GM23338 (cell line): ENCODE results near the gene CDK5RAP1. TPM values are rescaled to one million over a fixed set of nuclear protein-coding genes. Genes with fewer than 3 reads are reported as not detected.

Experiments
- ATAC-seq: fragments of 200-7000 bp; cut with Tn5 transposase; 3 replicates; pipeline ENCODE4 v1.9.1; 2020
- DNase-seq: peaks from one replicate; pipeline ENCODE4 v3.0.0-alpha.2; 2015; ENCODE audit warnings: low spot score
- H2AFZ ChIP-seq: fragments of 200-600 bp; sonication (generic); 2 replicates; pipeline ENCODE4 v1.8.0; 2016; ENCODE audit warnings: antibody characterized with exemption, mild to moderate bottlenecking, moderate library complexity
- H3F3A ChIP-seq: fragments of 200-600 bp; sonication (generic); replicated peaks from 2 replicates; pipeline ENCODE4 v1.8.0; 2017; ENCODE audit warnings: antibody characterized with exemption, mixed run types, low read depth
- H3K27ac ChIP-seq: fragments of 200-600 bp; sonication (generic); 2 replicates; pipeline ENCODE4 v1.6.1; 2016; ENCODE audit warnings: low read depth
- H3K27me3 ChIP-seq: fragments of 200-600 bp; sonication (generic); 2 replicates; pipeline ENCODE4 v1.8.0; 2016; ENCODE audit warnings: mild to moderate bottlenecking, mixed run types, moderate library complexity; ENCODE audit not compliant: insufficient read depth
- H3K36me3 ChIP-seq: fragments of 200-600 bp; sonication (generic); 2 replicates; pipeline ENCODE4 v1.8.0; 2016; ENCODE audit warnings: mild to moderate bottlenecking; ENCODE audit not compliant: insufficient read depth
- H3K4me1 ChIP-seq: fragments of 200-600 bp; sonication (generic); 2 replicates; pipeline ENCODE4 v1.8.0; 2016; ENCODE audit warnings: mild to moderate bottlenecking, moderate library complexity; ENCODE audit not compliant: insufficient read depth
- H3K4me2 ChIP-seq: fragments of 200-600 bp; sonication (generic); 2 replicates; pipeline ENCODE4 v1.7.1; 2017; ENCODE audit warnings: mixed run types
- H3K4me3 ChIP-seq: fragments of 200-600 bp; sonication (generic); 2 replicates; pipeline ENCODE4 v1.6.1; 2016; ENCODE audit warnings: mixed run types
- H3K79me2 ChIP-seq: fragments of 200-600 bp; sonication (generic); replicated peaks from 2 replicates; pipeline ENCODE4 v1.8.0; 2017; ENCODE audit warnings: mild to moderate bottlenecking; ENCODE audit not compliant: insufficient read depth
- H3K9me2 ChIP-seq: fragments of 200-600 bp; sonication (generic); 2 replicates; pipeline ENCODE4 v1.8.0; 2017; ENCODE audit not compliant: insufficient read depth
- H4K20me1 ChIP-seq: fragments of 200-600 bp; sonication (generic); replicated peaks from 2 replicates; pipeline ENCODE4 v1.8.0; 2017; ENCODE audit warnings: mild to moderate bottlenecking; ENCODE audit not compliant: insufficient read depth
- H3K27ac Mint-ChIP-seq: 2 replicates; pipeline ENCODE4 v1.8.0; 2020; ENCODE audit warnings: inconsistent platforms, mild to moderate bottlenecking, moderate library complexity, mixed read lengths
- H3K27me3 Mint-ChIP-seq: 3 replicates; pipeline ENCODE4 v1.8.0; 2022; ENCODE audit warnings: low read depth, mild to moderate bottlenecking, moderate library complexity, mixed read lengths, inconsistent platforms; ENCODE audit not compliant: insufficient read depth, poor library complexity
- H3K36me3 Mint-ChIP-seq: 3 replicates; pipeline ENCODE4 v1.8.0; 2021; ENCODE audit warnings: low read depth, mild to moderate bottlenecking, inconsistent platforms, moderate library complexity, mixed read lengths
- H3K4me1 Mint-ChIP-seq: 3 replicates; pipeline ENCODE4 v1.8.0; 2020; ENCODE audit warnings: mild to moderate bottlenecking, inconsistent platforms, mixed read lengths
- H3K4me3 Mint-ChIP-seq: 3 replicates; pipeline ENCODE4 v1.8.0; 2021; ENCODE audit warnings: moderate library complexity, mild to moderate bottlenecking, inconsistent platforms, mixed read lengths
- H3K9me3 Mint-ChIP-seq: 3 replicates; pipeline ENCODE4 v1.8.0; 2020; ENCODE audit warnings: moderate library complexity, mild to moderate bottlenecking, inconsistent platforms, mixed read lengths
- CREB1 ChIP-seq: fragments of 250-450 bp; sonication (Bioruptor Pico); IDR thresholded peaks from 2 replicates; pipeline ENCODE4 v1.5.0; 2020; ENCODE audit warnings: low read depth, mild to moderate bottlenecking, moderate library complexity
- EZH2 ChIP-seq: fragments of 200-600 bp; sonication (generic); IDR thresholded peaks from one replicate; pipeline ENCODE4 v1.8.0; 2017; ENCODE audit warnings: antibody characterized with exemption, mild to moderate bottlenecking, low read depth; ENCODE audit not compliant: unreplicated experiment
- EZH2phosphoT487 ChIP-seq: fragments of 200-600 bp; sonication (generic); IDR thresholded peaks from one replicate; pipeline ENCODE4 v1.8.1; 2018; ENCODE audit warnings: antibody characterized with exemption; ENCODE audit not compliant: unreplicated experiment
- JUNB ChIP-seq: IDR thresholded peaks from one replicate; pipeline ENCODE4 v1.6.1; 2016; ENCODE audit warnings: antibody characterized with exemption; ENCODE audit not compliant: unreplicated experiment
- NANOG ChIP-seq: IDR thresholded peaks from 2 replicates; pipeline ENCODE4 v1.6.1; 2016; ENCODE audit warnings: antibody characterized with exemption, borderline replicate concordance
- POLR2AphosphoS5 ChIP-seq: IDR thresholded peaks from 2 replicates; pipeline ENCODE4 v1.6.1; 2016; ENCODE audit warnings: antibody characterized with exemption, low read depth
- STAT1 ChIP-seq: IDR thresholded peaks from one replicate; pipeline ENCODE4 v1.6.1; 2016; ENCODE audit warnings: antibody characterized with exemption; ENCODE audit not compliant: unreplicated experiment
- ZNF114 ChIP-seq: fragments of 250-450 bp; sonication (Bioruptor Pico); IDR thresholded peaks from 2 replicates; pipeline ENCODE4 v1.5.0; 2020; ENCODE audit warnings: mild to moderate bottlenecking, moderate library complexity
- ZNF331 ChIP-seq: fragments of 250-450 bp; sonication (Bioruptor Pico); IDR thresholded peaks from 2 replicates; pipeline ENCODE4 v1.5.0; 2020; ENCODE audit warnings: low read depth, mild to moderate bottlenecking, moderate library complexity
- polyA plus RNA-seq: library from polyadenylated mRNA; unstranded; fragments of >200 nt; fragmentation: Nextera tagmentation; extraction: Ambion mirVana; gene quantifications from 2 replicates; pipeline ENCODE4 v1.2.1, GENCODE V29; 2016
- total RNA-seq: library from RNA; depleted of rRNA; stranded (reverse); fragments of >200 nt; shearing (Covaris generic); gene quantifications from 2 replicates; pipeline ENCODE4 v1.2.3, GENCODE V29; 2014
- TF ChIP-seq, protein P1 (sequence below), 2 experiments: fragments of 200-600 bp in 1 of 2; sonication (generic) in 1 of 2; conservative IDR thresholded peaks; 2 replicates each; pipeline versions ENCODE4 v1.5.1 to v1.6.1; 2016 to 2017; ENCODE audit warnings: antibody characterized with exemption in 2 of 2, low read depth in 2 of 2, mild to moderate bottlenecking in 2 of 2, moderate library complexity in 1 of 2

Gene CDK5RAP1
- total and polyA plus RNA-seq, 2 experiments from 2014 or later = 33.8 to 38.1 TPM

DNA sequence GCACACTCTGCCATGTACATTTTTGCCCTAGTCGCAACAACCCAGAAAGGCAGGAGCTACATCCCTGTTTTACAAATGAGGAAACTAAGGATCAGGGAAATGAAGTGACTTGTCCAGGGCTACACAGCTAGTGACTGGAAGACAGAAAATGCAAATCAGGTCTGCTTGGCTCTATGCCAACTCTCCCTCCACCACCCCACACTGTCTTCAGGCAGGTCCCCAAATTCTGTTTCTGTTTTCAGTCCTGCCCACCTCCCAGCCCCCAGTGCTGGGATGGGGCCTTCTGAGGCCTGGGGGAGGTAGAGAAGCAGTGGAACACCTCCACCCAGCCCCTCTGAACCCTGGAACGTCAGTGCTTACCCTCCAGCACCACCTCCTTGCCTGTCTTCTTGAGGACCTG lies 37.2 kb upstream of the CDK5RAP1 start:
- Mint-ChIP-seq H3K27me3 (peaks cover 28% of the 10 kb centered on the region), H3K4me3 (no peak overlapping the region), H3K4me1 (no peaks in the 10 kb centered on the region), H3K9me3 (0 out of 3 replicates have a peak, but pooled peaks cover 2% of the 10 kb centered on the region), H3K36me3 (no peaks in the 10 kb centered on the region), H3K27ac (no peak overlapping the region)
- Histone ChIP-seq H3K9me2 (no peaks in the 10 kb centered on the region), H3K4me2 (no peak overlapping the region), H2AFZ (no peak overlapping the region), H3K4me3 (no peak overlapping the region), H3K79me2 (no peaks in the 10 kb centered on the region), H4K20me1 (no peaks in the 10 kb centered on the region; the same call in 1 of the 2 replicates), H3K4me1 (no peaks in the 10 kb centered on the region), H3F3A (no peaks in the 10 kb centered on the region), H3K27ac (no peak overlapping the region), H3K36me3 (no peaks in the 10 kb centered on the region), H3K27me3 (peaks cover 16% of the 10 kb centered on the region)
- no peak for ATAC-seq
- DNase-seq = no peak
- no peak for TF ChIP-seq POLR2AphosphoS5
- TF ChIP-seq EZH2 = no peak
- no peak for TF ChIP-seq EZH2phosphoT487
- TF ChIP-seq JUNB = no peak
- TF ChIP-seq, protein P1, sequence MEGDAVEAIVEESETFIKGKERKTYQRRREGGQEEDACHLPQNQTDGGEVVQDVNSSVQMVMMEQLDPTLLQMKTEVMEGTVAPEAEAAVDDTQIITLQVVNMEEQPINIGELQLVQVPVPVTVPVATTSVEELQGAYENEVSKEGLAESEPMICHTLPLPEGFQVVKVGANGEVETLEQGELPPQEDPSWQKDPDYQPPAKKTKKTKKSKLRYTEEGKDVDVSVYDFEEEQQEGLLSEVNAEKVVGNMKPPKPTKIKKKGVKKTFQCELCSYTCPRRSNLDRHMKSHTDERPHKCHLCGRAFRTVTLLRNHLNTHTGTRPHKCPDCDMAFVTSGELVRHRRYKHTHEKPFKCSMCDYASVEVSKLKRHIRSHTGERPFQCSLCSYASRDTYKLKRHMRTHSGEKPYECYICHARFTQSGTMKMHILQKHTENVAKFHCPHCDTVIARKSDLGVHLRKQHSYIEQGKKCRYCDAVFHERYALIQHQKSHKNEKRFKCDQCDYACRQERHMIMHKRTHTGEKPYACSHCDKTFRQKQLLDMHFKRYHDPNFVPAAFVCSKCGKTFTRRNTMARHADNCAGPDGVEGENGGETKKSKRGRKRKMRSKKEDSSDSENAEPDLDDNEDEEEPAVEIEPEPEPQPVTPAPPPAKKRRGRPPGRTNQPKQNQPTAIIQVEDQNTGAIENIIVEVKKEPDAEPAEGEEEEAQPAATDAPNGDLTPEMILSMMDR (conservative IDR thresholded peaks at IDR 0.05; ENCODE audit: low read depth in 2 of 2) = no peak
- no peak for TF ChIP-seq NANOG
- no peak for TF ChIP-seq STAT1
- no peak for TF ChIP-seq ZNF331

DNA sequence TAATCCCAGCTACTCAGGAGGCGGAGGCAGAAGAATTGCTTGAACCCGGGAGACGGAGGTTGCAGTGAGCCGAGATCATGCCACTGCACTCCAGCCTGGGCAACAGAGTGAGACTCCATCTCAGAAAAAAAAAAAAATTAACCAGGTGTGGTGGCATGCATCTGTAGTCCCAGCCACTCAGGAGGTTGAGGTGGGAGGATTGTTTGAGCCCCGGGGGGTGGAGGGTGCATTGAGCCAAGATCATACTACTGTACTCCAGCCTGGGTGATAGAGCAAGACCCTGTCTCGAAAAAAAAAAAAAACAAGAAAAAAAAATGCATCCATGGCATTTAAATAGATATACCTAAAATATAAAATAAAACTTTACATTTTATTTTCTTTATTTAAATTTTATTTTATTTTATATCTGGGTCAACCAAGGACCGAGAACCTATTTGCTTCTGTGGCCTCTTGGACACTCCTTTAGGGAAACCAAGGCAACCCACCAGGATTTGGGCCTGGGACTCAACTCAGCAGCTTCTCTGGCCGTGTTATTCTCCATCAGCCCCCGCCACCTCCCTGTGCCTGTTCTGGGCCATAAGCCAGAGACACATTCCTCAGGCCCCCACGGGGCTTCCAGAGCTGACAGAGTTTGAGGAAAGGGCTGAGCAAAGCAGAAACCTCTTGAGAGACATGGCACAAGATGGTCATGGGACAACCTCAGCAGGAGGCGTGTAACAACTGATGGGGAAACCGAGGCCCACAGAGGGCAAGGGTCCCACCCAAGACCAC lies 36.0 kb upstream of the CDK5RAP1 start:
- Histone ChIP-seq H3K4me3 (no peak overlapping the region), H3K9me2 (no peaks in the 10 kb centered on the region), H3K36me3 (no peaks in the 10 kb centered on the region), H3K27me3 (peaks cover 8% of the 10 kb centered on the region), H3K79me2 (no peaks in the 10 kb centered on the region), H3K4me2 (no peak overlapping the region), H3K27ac (no peak overlapping the region), H3F3A (no peaks in the 10 kb centered on the region), H4K20me1 (no peaks in the 10 kb centered on the region; the same call in 1 of the 2 replicates), H3K4me1 (no peaks in the 10 kb centered on the region), H2AFZ (no peak overlapping the region)
- Mint-ChIP-seq H3K4me1 (no peaks in the 10 kb centered on the region), H3K36me3 (no peaks in the 10 kb centered on the region), H3K9me3 (0 out of 3 replicates have a peak, but pooled peaks cover 2% of the 10 kb centered on the region), H3K27ac (no peak overlapping the region), H3K27me3 (peaks cover 20% of the 10 kb centered on the region), H3K4me3 (no peak overlapping the region)
- ATAC-seq (no peak), DNase-seq (no peak)
- no peak for TF ChIP-seq STAT1

DNA sequence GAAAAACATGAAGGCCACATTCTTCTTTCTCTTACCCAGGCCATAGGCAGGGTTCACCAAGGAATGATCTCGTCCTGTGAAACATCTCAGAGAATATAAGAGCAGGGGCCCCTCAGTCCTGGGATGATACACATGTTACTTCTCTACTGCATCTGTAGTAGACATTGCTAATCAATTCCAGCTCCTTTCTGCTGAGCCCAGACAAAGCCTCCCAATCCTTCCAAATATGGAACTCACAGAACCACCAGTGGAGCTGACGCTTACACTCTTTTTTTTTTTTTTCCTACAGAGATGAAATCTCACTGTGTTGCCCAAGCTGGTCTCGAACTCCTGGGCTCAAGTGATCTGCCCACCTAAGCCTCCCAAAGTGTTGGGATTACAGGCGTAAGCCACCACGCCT lies 33.1 kb upstream of the CDK5RAP1 start:
- no peak for ATAC-seq
- no peaks in the 10 kb centered on the region for H3K27me3 ChIP-seq
- no peaks in the 10 kb centered on the region for H3K9me2 ChIP-seq
- H3K79me2 ChIP-seq = no peaks in the 10 kb centered on the region
- Mint-ChIP-seq H3K4me1 (no peaks in the 10 kb centered on the region), H3K27ac (no peak overlapping the region), H3K9me3 (0 out of 3 replicates have a peak, but pooled peaks cover 2% of the 10 kb centered on the region), H3K4me3 (no peak overlapping the region), H3K27me3 (peaks cover 7% of the 10 kb centered on the region), H3K36me3 (no peaks in the 10 kb centered on the region)
- DNase-seq = no peak
- H3K4me2 ChIP-seq = no peak overlapping the region
- H3K4me1 ChIP-seq = no peaks in the 10 kb centered on the region
- no peaks in the 10 kb centered on the region for H3F3A ChIP-seq
- H4K20me1 ChIP-seq = no peaks in the 10 kb centered on the region; the same call in 1 of the 2 replicates
- H2AFZ ChIP-seq = no peak overlapping the region
- H3K4me3 ChIP-seq = no peak overlapping the region
- H3K36me3 ChIP-seq = no peaks in the 10 kb centered on the region
- no peak overlapping the region for H3K27ac ChIP-seq
- TF ChIP-seq POLR2AphosphoS5 = no peak
- no peak for TF ChIP-seq ZNF331
- TF ChIP-seq EZH2phosphoT487 = no peak
- no peak for TF ChIP-seq JUNB
- TF ChIP-seq STAT1 = no peak
- no peak for TF ChIP-seq CREB1
- TF ChIP-seq, protein P1 (conservative IDR thresholded peaks at IDR 0.05; ENCODE audit: low read depth in 2 of 2) = no peak
- no peak for TF ChIP-seq NANOG
- no peak for TF ChIP-seq ZNF114 (CRISPR knock-in tag)
- no peak for TF ChIP-seq EZH2
